Lower leg skin (tissue), 4 donors: ENCODE data around the gene WNK2. TPM values are rescaled to one million over a fixed set of nuclear protein-coding genes. Genes with fewer than 3 reads are reported as not detected.
A peak's percentile ranks its signal among the peaks of the same experiment; 100 is the strongest.

Experiments used
- DNase-seq, 2 donors: peaks; one replicate each; pipeline ENCODE4 v3.0.0-alpha.2; 2019; ENCODE audit warnings: low spot score in 2 of 2
- H3K4me3 ChIP-seq: fragments of 200-600 bp; sonication (generic); 2 replicates; pipeline ENCODE4 v1.5.1; 2017; ENCODE audit warnings: mild to moderate bottlenecking, low read depth; ENCODE audit not compliant: poor library complexity, severe bottlenecking
- CTCF ChIP-seq, 3 donors: fragments of 450-650 bp; IDR thresholded peaks; one replicate each; pipeline ENCODE4 v1.5.1; 2016; ENCODE audit warnings: antibody characterized with exemption in 3 of 3, mild to moderate bottlenecking in 3 of 3, moderate library complexity in 2 of 3
- POLR2A ChIP-seq, 2 donors: fragments of 450-650 bp; IDR thresholded peaks; one replicate each; pipeline ENCODE4 v1.6.1; 2016 to 2017; ENCODE audit warnings: antibody characterized with exemption in 2 of 2, mild to moderate bottlenecking in 1 of 2, moderate library complexity in 1 of 2
- WGBS, 2 donors: methylation state at CpG; one replicate each; pipeline ENCODE4 v1.1.5; 2018; 5-methylcytosine and 5-hydroxymethylcytosine counted together
- intact Hi-C: fragments of 100-400 bp; cut with DNase I; formaldehyde crosslinking; loops from one replicate; pipeline ENCODE4 v1.15.0; 2023; ENCODE audit warnings: low total_unique reads
- total RNA-seq, 4 donors: library from RNA; depleted of rRNA; stranded (reverse); fragments of >200 nt; gene quantifications; one replicate each; pipeline ENCODE4 v1.1.0, GENCODE V29; 2016

WNK2 gene
- total RNA-seq, 4 donors from 2014 or later = 35.3 to 53.6 (median 42.6) TPM

GRCh38 chr9:93265301-93265971, 81.5 kb downstream of the WNK2 start:
- 80 to 90% methylated on average over 12 of the region's 12 CpGs for WGBS, 2 donors
- no peak overlapping the region for H3K4me3 ChIP-seq
- TF ChIP-seq CTCF (IDR thresholded peaks at IDR 0.05) (no peak), POLR2A (IDR thresholded peaks at IDR 0.05) (no peak)
- intact Hi-C loops = no loop called here
- no peak for DNase-seq

GRCh38 chr9:93265972-93266371, 82.0 kb downstream of the WNK2 start:
- 87 to 88% methylated on average over 6 of the region's 6 CpGs for WGBS, 2 donors
- DNase-seq = no peak
- TF ChIP-seq POLR2A (IDR thresholded peaks at IDR 0.05) (no peak), CTCF (IDR thresholded peaks at IDR 0.05) (no peak)
- no peak overlapping the region for H3K4me3 ChIP-seq
- intact Hi-C loops = no loop called here

DNA sequence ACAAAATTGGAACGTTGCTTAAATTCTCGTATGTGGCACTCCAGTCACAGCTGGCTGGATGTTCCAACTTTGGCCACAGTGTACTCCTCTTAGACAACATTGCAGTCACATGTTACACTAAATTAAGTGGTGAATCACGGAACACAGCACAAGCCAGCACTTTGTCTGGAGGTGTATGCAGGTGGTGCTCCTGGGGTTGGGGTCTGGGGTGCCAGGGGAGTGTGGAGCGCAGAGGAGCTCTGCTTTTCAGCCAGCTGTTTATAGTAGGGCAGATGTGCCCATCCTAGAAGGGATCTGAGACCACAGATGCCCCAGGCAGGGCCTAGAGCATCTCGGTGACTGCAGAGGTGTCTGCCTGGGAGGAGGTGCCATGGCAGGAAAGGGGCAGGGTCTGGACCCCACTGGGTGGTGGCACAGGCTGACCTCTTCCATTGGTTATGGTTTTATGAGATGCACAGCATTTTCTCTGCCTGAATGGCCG, 82.6 kb downstream of the WNK2 start:
- WGBS, 2 donors = 76 to 89% methylated on average over 5 to 6 of the region's 6 CpGs
- H3K4me3 ChIP-seq = no peak overlapping the region
- peak in 1 of 2 donors; percentile 9 for DNase-seq
- no peak for TF ChIP-seq POLR2A (IDR thresholded peaks at IDR 0.05)
- no peak for TF ChIP-seq CTCF (IDR thresholded peaks at IDR 0.05)
- intact Hi-C loops = no loop called here

DNA sequence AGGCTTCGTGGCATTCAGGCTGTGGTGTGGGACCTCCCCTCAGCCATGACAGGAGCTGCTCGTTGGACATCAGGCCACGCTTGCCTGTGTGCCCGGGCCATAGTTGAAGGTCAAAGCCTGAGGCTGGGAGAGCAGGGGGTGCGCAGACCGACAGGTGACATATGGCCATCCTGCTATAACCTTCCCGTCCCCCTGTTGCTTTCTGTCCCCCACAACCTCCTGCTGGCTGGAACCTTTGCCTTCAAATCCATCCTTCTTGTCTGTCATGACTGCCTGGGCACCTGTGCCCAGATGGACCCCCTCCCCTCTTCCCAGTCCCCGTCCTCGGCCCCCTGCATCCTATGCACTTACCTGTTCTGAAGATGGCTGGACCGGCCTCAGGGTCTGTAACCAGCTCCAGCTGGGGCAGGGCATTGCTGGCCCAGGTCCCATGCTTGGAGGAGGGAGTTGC, 83.2 kb downstream of the WNK2 start:
- DNase-seq = peak in 1 of 2 donors; percentile 64
- H3K4me3 ChIP-seq = no peak overlapping the region
- intact Hi-C loops = no loop called here
- 91 to 92% methylated on average over 9 to 10 of the region's 10 CpGs for WGBS, 2 donors
- TF ChIP-seq POLR2A (IDR thresholded peaks at IDR 0.05) = no peak
- no peak for TF ChIP-seq CTCF (IDR thresholded peaks at IDR 0.05)

- TF ChIP-seq POLR2A (IDR thresholded peaks at IDR 0.05) (no peak), CTCF (IDR thresholded peaks at IDR 0.05) (no peak)
- H3K4me3 ChIP-seq = no peak overlapping the region
- 83 to 86% methylated on average over 24 to 28 of the region's 28 CpGs for WGBS, 2 donors
- intact Hi-C loops = no loop called here
- peak in 1 of 2 donors; percentile 76 for DNase-seq
These were observed 84.0 kb downstream of the WNK2 start for GRCh38 chr9:93267681-93268505.
